AG09309 (cell line): ENCODE data around the gene NEK8.

Experiments
- DNase-seq: peaks from one replicate; pipeline ENCODE4 v3.0.0-alpha.2; 2010; ENCODE audit warnings: low read depth
- H3K4me3 ChIP-seq: 2 replicates; pipeline ENCODE4 v1.5.1; 2011; ENCODE audit warnings: mild to moderate bottlenecking, low read depth, low read length, moderate library complexity; ENCODE audit not compliant: control insufficient read depth
- TF ChIP-seq, protein P1 (sequence below): IDR thresholded peaks from 2 replicates; pipeline ENCODE4 v1.5.1; 2011; ENCODE audit warnings: mild to moderate bottlenecking, low read depth, low read length, inconsistent platforms; ENCODE audit not compliant: insufficient read depth, control insufficient read depth; ENCODE audit errors: missing control alignments

The NEK8 gene

DNA sequence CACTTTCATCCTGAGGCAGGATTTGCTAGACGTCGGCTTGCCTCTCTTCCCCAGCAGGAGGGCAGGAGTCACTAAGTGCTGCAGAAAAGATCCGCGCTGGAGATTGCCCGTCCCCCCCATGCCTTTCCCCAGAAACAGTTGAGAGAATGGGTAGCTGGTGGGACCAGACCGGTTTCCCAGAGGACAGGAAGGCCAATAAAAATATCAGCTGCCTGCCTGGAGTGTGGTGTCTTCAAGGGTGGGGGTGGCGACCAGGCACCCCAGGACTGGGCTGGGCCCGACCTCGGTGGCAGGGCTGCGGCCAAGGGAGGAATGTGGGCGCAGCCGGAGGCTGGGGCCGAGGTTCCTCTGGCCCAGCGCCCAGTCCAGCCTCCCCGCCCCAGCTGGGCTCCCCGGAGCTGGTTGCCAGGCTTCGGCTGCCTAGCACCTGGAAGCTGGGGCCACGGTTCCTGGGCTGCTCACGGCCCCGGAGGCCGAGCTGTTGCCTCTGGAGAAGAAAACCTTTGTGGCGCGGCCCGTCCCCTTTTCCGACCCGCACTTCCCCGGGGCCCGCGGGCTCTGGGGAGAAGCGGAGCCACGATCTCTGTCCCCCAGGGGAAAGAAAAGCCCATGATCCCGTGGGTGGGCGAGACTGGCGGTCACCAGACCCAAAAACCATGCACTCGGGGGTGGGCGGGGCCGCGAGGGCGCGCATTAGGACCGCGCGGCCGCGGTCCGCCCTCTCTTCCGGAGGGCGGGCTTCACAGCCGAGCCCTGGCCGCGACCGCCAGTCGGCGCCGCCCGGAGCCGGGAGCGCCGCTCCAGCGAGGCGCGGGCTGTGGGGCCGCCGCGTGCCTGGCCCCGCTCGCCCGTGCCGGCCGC, 14.9 kb downstream of the NEK8 start, which contains the start of gene TRAF4:
Gene TRAF4, plus strand, starts transcription at position 769 of the 861 bp plus-strand sequence. CDS start 102 bp downstream, outside the sequence.
- TF ChIP-seq, protein P1, sequence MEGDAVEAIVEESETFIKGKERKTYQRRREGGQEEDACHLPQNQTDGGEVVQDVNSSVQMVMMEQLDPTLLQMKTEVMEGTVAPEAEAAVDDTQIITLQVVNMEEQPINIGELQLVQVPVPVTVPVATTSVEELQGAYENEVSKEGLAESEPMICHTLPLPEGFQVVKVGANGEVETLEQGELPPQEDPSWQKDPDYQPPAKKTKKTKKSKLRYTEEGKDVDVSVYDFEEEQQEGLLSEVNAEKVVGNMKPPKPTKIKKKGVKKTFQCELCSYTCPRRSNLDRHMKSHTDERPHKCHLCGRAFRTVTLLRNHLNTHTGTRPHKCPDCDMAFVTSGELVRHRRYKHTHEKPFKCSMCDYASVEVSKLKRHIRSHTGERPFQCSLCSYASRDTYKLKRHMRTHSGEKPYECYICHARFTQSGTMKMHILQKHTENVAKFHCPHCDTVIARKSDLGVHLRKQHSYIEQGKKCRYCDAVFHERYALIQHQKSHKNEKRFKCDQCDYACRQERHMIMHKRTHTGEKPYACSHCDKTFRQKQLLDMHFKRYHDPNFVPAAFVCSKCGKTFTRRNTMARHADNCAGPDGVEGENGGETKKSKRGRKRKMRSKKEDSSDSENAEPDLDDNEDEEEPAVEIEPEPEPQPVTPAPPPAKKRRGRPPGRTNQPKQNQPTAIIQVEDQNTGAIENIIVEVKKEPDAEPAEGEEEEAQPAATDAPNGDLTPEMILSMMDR = no peak
- peak within 1 kb of the TSS; percentile 83 for H3K4me3 ChIP-seq
- DNase-seq = peak; percentile 78

DNA sequence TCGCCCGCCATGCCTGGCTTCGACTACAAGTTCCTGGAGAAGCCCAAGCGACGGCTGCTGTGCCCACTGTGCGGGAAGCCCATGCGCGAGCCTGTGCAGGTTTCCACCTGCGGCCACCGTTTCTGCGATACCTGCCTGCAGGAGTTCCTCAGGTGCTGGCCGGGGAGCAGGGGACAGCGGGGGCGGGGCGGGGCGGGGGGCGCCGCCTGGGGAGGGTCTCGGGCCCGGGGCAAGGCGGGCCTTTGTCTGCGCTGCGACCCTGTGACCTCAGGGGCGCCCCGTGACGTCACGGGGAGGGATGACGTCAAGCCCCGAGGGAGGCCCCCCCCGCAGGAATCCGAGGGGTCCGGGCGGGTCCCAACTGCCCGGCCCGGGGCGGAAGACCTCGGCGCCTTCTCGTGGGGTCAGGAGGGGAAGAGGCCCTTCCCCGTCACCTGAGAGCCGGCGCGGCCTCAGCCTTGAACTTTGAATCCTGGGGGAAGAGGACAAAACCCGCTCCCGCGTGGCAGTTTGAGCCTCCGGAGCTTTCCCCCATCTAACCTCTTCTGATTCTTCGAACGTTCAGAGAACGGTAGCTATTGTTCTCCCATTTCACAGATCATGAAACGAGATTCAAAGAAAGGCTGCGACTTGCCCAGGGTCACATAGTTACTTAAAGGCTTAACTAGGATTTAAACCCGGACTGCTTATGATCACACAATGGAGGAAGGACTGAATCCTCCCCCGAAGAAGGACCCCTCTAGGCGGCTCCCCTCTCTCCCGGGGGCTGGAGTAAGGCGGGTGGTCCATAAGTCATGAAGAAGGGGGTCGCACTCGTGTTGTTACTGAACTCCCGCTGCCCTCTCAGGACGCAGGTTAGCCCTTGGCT, 15.8 kb downstream of the NEK8 start:
- H3K4me3 ChIP-seq = peak overlapping the region; percentile 83
- TF ChIP-seq, protein P1 = no peak
- DNase-seq = no peak

DNA sequence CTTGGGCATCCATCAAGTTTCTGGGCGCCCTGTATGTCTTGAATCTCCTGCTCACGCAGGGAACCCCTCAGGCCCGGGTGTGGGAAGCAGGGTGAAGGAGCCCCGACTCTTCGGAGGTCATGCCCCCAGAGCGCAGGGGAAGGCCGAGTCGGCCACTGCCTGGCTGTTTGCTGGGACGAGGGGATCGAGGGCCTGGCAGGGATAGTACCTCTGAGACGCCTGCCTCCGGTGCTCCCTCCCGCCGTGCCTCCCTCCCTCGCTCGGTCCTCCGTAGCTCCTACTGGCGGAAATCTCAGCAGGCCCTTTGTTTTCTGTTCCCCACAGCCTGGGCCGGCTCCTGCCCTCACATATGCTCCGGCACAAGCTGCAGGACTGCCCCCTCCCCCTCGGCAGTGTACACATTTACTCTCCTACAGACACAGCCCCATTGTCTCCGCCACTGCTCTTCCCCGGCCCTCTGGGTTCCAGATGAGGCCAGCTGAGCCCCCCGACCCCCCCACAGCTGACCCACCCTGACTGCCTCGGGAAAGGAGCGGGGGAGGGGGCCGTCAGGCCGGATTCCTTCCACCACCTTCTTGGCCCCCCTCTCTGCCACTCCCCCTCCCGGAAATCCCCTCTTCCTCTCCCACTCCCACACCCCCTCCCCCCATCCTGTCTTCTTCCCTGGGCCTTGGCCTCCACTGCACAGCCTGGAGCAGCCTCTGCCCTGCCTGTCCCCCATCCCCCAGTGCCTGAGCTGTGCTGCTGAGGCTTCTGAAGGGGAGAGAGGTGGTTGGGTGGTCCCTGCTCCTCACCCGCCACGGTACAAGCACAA, 16.6 kb downstream of the NEK8 start:
- DNase-seq = no peak
- H3K4me3 ChIP-seq = peak overlapping the region; percentile 83
- TF ChIP-seq, protein P1 = no peak

DNA sequence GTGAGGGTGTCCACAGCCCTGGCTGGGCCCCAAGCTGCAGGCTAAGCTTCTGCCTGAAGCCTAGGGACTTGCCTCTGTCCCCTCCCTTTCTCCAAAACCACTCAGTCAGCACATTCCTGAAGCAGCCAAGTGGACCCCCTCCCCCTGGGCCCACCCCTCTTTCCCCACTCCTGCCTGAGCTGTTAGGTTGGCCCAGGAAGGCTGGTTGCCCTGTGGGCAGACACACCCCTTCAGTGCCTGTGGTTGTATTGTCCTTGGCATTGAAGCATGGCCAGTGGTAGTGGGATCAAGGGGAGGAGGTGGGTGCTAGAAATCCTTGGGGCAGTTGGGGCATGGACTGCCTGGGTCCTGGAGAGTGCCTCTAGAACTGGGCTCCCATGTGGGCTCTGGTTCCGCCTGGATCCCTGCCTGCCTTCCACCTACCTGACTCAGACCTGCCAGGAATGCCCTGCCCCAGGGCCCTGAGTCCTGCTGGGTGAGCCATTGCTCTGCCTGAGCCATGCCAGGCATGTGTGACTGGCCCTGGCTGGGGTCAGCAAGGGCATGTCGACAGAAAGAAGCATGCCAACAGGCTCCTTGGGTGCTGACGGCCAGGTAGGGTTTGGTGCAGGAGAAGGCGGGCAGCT, 17.3 kb downstream of the NEK8 start:
- no peak for DNase-seq
- TF ChIP-seq, protein P1 = no peak
- peak overlapping the region; percentile 83 for H3K4me3 ChIP-seq

DNA sequence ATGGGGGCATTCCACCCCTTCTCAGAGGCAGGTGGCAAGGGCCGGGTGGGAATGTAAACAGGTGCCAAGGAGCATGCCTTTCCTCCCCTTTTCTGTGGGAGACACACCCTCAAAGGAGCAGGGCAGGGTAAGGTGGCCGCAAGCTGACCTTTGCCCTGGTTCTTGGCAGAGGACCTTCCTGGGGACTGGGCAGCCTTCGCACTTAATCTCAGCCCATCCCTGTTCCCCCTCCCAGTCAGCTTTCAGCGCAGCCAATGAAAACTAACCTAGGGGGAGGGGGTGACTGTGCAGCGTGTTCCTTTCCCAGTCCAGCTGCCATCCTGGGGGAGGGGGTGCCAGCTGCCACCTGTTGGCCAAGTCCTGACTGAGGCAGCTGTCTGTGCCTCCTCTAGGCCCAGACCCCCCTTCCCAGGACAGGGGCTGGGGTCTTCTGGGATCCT, 18.0 kb downstream of the NEK8 start:
- TF ChIP-seq, protein P1 = no peak
- no peak overlapping the region for H3K4me3 ChIP-seq
- DNase-seq = no peak
